Activated T-cell treated with anti-CD3 and anti-CD28 coated beads, Interleukin-2, amount 50 U/mL, for 4 hours (primary cell): ENCODE results near the gene AP2A2. TPM values are rescaled to one million over a fixed set of nuclear protein-coding genes. Genes with fewer than 3 reads are reported as not detected.
"Not testable (repeated sequence)": the region's sequence is repeated elsewhere in the genome, so short reads cannot be mapped to it uniquely, and the experiment has no call there.

Experiments used
- ATAC-seq, 2 donors: fragments of 200-7000 bp; cut with Tn5 transposase; one replicate each; pipeline ENCODE4 v1.10.0; 2021
- DNase-seq: peaks from one replicate; pipeline ENCODE4 v3.0.0-alpha.2; 2020
- H3K27me3 Mint-ChIP-seq: one replicate; pipeline ENCODE4 v1.8.0; 2021; ENCODE audit warnings: low read depth, mixed read lengths
- H3K36me3 Mint-ChIP-seq: one replicate; pipeline ENCODE4 v1.8.0; 2022; ENCODE audit warnings: mixed read lengths; ENCODE audit not compliant: insufficient read depth
- H3K4me1 Mint-ChIP-seq: one replicate; pipeline ENCODE4 v1.8.0; 2021; ENCODE audit warnings: low read depth, mixed read lengths
- H3K4me3 Mint-ChIP-seq: one replicate; pipeline ENCODE4 v1.8.0; 2021; ENCODE audit warnings: mild to moderate bottlenecking, moderate library complexity, mixed read lengths
- H3K9me3 Mint-ChIP-seq: one replicate; pipeline ENCODE4 v1.8.0; 2021; ENCODE audit warnings: mixed read lengths
- total RNA-seq, 3 donors: library from RNA; stranded (reverse); gene quantifications; one replicate each; pipeline ENCODE4 v1.2.1, GENCODE V29; 2021

Gene AP2A2
- total RNA-seq, 3 donors from 2014 or later = 30.4 to 41.7 (median 38.0) TPM

GRCh38 chr11:961921-962320 lies 36.3 kb downstream of the AP2A2 start:
- Mint-ChIP-seq H3K4me3 (no peak overlapping the region), H3K36me3 (peaks cover 23% of the 10 kb centered on the region), H3K9me3 (no peaks in the 10 kb centered on the region), H3K27me3 (no peaks in the 10 kb centered on the region), H3K4me1 (peaks cover 14% of the 10 kb centered on the region)
- DNase-seq = no peak
- ATAC-seq = no peak

DNA sequence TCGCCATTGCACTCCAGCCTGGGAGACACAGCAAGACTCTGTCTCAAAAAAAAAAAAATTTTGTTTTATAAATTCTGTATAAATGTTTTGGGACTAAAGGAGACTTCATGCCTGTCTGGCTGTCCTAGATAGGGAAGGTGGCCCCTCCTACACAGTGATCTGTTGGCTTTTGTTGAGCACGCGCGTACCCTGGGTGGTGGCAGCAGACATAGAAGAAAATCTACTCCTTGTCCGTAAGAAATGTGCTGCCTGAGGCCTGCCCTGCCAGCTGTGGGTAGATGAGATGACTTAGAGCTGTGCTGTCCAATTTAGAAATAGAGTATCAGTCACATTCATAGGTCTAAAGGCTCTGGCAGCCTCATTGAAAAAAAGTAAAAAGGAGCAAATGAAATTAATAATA lies 37.0 kb downstream of the AP2A2 start:
- no peak for ATAC-seq
- Mint-ChIP-seq H3K4me3 (no peak overlapping the region), H3K27me3 (no peaks in the 10 kb centered on the region), H3K36me3 (peaks cover 22% of the 10 kb centered on the region), H3K9me3 (no peaks in the 10 kb centered on the region), H3K4me1 (peaks cover 14% of the 10 kb centered on the region)
- no peak for DNase-seq

DNA sequence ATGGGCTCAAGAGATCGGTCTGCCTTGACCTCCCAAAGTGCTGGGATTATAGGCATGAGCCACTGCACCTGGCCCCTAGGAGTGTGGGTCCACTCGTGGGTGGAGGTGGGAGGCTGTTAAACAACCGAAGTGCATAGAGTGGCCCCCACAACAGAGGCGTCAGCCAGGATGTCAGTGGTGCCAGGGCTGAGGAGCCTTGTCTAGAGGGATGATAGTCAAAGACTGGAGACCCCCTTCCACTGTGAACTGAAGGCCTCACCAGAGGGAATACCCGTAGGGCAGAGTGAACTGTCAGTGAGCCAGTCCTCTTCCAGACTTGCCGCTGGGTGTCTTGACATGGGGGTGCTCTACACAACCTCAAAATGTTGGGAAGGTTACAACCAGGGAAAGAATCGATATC lies 38.2 kb downstream of the AP2A2 start:
- no peak for DNase-seq
- Mint-ChIP-seq H3K4me3 (no peak overlapping the region), H3K9me3 (no peaks in the 10 kb centered on the region), H3K27me3 (no peaks in the 10 kb centered on the region), H3K36me3 (peaks cover 13% of the 10 kb centered on the region), H3K4me1 (peaks cover 19% of the 10 kb centered on the region)
- ATAC-seq = no peak

DNA sequence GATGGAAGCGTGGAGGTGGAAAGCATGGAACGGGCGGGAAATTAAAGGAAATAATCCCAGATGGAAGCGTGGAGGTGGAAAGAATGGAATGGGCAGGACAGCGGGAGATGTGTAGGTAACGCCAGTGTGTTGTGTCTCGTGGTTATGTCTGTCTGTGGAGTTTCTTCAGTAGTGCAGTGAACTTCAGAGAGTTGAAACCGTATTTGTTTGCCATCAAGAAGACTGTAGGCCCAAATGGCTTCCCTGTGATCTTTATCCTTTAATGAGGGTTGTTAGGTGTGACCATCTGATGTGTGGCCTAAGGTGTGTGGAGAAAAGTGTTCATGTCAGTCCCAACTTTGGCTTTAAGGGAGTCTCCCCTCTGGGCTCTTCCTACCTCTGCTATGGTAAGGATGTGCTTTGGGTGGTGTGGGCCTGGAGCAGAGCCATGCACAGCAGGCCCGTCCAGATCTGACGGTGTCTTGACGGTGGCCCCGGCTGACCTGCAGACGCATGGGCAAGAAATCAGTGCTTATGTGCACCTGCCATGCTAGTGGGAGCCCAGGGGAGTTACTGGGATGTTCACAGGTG lies 39.6 kb downstream of the AP2A2 start:
- H3K27me3 Mint-ChIP-seq = no peaks in the 10 kb centered on the region
- DNase-seq (no peak), ATAC-seq (no peak)
- no peaks in the 10 kb centered on the region for H3K9me3 Mint-ChIP-seq
- peaks cover 30% of the 10 kb centered on the region for H3K4me1 Mint-ChIP-seq
- H3K4me3 Mint-ChIP-seq = no peak overlapping the region
- H3K36me3 Mint-ChIP-seq = peaks cover 16% of the 10 kb centered on the region

- DNase-seq (no peak), ATAC-seq (no peak)
- Mint-ChIP-seq H3K4me1 (peaks cover 43% of the 10 kb centered on the region), H3K27me3 (no peaks in the 10 kb centered on the region), H3K4me3 (no peak overlapping the region), H3K9me3 (no peaks in the 10 kb centered on the region), H3K36me3 (peaks cover 21% of the 10 kb centered on the region)
Observed at GRCh38 chr11:967995-968751, 42.5 kb downstream of the AP2A2 start.

DNA sequence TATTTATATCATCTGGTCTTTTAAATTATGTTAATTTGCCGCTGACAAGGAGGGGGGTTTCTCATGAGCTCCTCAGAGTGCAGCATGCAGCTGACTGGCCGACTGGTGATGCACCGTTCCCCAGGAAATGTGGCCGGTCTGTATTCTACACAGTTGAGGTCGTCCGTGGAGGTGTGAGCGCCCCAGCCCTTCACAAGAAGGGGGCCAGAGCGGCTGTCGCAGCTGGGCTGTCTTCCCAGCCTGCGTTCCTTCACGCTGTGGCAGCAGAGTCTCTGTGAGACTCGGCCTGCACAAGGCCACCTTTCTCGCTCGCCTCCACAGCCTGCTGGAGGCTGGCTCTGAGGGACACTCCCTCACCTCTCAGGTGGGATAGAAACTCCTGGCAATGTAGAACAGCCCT lies 43.2 kb downstream of the AP2A2 start:
- no peak for ATAC-seq

GRCh38 chr11:969651-970205 lies 44.1 kb downstream of the AP2A2 start:
- no peaks in the 10 kb centered on the region for H3K9me3 Mint-ChIP-seq
- H3K4me1 Mint-ChIP-seq = peaks cover 43% of the 10 kb centered on the region
- peak overlapping the region; percentile 27 for H3K4me3 Mint-ChIP-seq
- no peak for DNase-seq
- H3K27me3 Mint-ChIP-seq = no peaks in the 10 kb centered on the region
- ATAC-seq = no peak
- H3K36me3 Mint-ChIP-seq = peaks cover 18% of the 10 kb centered on the region

More for the DNA sequence above, 43.2 kb downstream of the AP2A2 start:
- Mint-ChIP-seq H3K27me3 (no peaks in the 10 kb centered on the region), H3K9me3 (no peaks in the 10 kb centered on the region), H3K36me3 (peaks cover 23% of the 10 kb centered on the region), H3K4me3 (no peak overlapping the region), H3K4me1 (peaks cover 43% of the 10 kb centered on the region)
- DNase-seq = no peak

- H3K9me3 Mint-ChIP-seq = no peaks in the 10 kb centered on the region
- DNase-seq (no peak), ATAC-seq (peak; percentile 46 to 63)
- peaks cover 22% of the 10 kb centered on the region for H3K36me3 Mint-ChIP-seq
- peak overlapping the region; percentile 27 for H3K4me3 Mint-ChIP-seq
- no peaks in the 10 kb centered on the region for H3K27me3 Mint-ChIP-seq
- H3K4me1 Mint-ChIP-seq = peaks cover 40% of the 10 kb centered on the region
Observed at GRCh38 chr11:970319-970871, 44.7 kb downstream of the AP2A2 start.

DNA sequence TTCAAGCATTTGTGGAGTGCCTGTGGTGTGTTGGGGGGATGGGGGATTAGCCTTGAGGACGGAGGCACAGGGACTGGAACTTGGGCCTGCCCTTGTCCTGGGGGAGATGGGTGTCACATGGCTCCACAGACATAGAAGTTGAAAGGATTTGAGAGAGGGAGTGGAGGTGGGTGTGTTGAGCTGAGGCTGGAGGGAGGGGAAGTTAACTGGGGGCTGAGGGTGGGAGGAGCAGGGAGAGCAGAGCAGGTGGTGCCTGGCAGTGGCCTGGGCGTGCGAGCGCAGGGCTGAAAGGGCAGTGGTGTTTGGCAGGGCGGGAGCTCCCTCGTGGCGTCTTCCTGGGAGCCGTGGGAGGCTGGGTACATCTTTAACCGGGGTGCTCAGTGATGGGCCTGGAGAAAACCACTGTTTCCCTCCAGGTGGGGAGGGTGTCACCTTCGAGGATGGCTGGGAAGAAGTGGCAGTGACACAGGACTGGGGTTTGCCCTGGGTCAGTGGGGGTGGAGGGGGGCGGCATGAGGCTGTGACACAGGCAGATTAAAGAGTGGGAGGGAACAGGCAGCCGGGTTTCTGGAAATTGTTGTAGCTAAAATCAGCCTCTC lies 45.5 kb downstream of the AP2A2 start:
- Mint-ChIP-seq H3K36me3 (peaks cover 22% of the 10 kb centered on the region), H3K27me3 (no peaks in the 10 kb centered on the region), H3K4me1 (peaks cover 38% of the 10 kb centered on the region), H3K9me3 (no peaks in the 10 kb centered on the region), H3K4me3 (no peak overlapping the region)
- DNase-seq (no peak), ATAC-seq (no peak)

DNA sequence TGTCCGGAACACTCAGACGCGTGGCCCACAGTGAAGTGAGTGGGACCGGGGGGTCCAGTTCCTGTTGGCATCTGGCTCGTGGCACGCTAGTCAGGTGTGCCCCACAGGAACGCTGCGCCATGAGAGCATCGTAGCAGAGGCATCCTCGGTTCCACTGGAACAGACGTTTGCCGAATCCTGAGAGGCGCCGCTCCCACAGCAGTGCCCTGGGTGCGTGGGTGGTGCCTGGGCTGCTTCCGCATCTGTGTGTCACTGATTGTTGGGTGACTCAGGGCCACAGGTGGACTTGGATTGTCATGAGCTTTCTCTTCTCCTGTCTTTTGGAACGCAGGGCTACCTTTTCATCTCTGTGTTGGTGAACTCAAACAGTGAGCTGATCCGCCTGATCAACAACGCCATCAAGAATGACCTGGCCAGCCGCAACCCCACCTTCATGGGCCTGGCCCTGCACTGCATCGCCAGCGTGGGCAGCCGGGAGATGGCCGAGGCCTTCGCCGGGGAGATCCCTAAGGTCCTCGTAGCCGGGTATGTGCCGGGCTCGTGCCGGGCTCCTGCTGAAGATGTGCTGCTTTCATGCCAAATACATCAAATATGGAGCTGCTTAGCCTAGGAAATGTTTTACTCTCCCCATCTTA lies 46.2 kb downstream of the AP2A2 start:
- H3K4me1 Mint-ChIP-seq = peaks cover 33% of the 10 kb centered on the region
- DNase-seq = no peak
- ATAC-seq = no peak
- peaks cover 22% of the 10 kb centered on the region for H3K36me3 Mint-ChIP-seq
- H3K27me3 Mint-ChIP-seq = no peaks in the 10 kb centered on the region
- no peak overlapping the region for H3K4me3 Mint-ChIP-seq
- H3K9me3 Mint-ChIP-seq = no peaks in the 10 kb centered on the region

GRCh38 chr11:972523-973211 lies 47.0 kb downstream of the AP2A2 start:
- H3K36me3 Mint-ChIP-seq = peaks cover 22% of the 10 kb centered on the region
- ATAC-seq (no peak), DNase-seq (no peak)
- no peak overlapping the region for H3K4me3 Mint-ChIP-seq
- no peaks in the 10 kb centered on the region for H3K27me3 Mint-ChIP-seq
- peaks cover 33% of the 10 kb centered on the region for H3K4me1 Mint-ChIP-seq
- H3K9me3 Mint-ChIP-seq = no peaks in the 10 kb centered on the region

DNA sequence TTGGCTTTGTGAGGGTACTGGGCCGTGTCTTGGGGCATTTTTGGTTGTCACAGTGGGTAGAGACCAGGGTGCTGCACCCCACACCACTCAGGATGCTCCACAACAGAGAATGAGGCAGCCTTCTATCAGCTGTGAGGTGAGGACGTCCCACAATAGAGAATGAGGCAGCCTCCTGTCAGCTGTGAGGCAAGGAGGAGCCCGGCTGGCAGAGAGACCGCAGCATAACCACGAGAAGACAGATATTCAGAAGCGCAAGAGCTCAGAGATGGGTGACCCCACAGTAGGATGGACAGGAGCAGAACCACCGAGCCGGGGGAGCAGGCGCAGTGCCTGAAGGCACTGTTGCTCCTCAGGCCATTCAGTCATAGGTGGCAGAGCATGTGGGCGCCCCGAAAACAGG lies 47.6 kb downstream of the AP2A2 start:
- DNase-seq (no peak), ATAC-seq (no peak)
- no peaks in the 10 kb centered on the region for H3K27me3 Mint-ChIP-seq
- no peaks in the 10 kb centered on the region for H3K9me3 Mint-ChIP-seq
- no peak overlapping the region for H3K4me3 Mint-ChIP-seq
- peaks cover 22% of the 10 kb centered on the region for H3K36me3 Mint-ChIP-seq
- peaks cover 32% of the 10 kb centered on the region for H3K4me1 Mint-ChIP-seq

GRCh38 chr11:975376-975775 lies 49.7 kb downstream of the AP2A2 start:
- ATAC-seq = not testable (repeated sequence)

DNA sequence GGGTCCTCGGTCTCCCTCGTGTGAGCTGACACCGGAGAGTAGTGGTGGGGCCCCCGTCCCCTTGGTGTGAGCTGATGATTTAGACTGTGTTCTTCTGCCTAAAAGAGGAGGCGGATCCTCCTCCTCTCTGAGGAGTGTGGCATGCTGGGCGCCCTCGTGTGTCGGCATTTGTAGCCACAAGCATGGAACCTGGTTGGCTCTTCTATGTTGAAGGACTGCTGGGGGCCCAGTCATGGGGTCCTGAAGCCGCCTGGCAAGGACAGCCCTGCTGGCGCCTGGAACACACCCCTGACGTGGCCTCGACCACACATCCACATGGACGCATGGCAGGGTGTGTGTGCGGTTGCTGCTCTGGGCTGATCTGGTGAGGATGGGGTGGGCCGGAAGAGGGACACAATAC lies 50.2 kb downstream of the AP2A2 start:
- no peaks in the 10 kb centered on the region for H3K27me3 Mint-ChIP-seq
- H3K9me3 Mint-ChIP-seq = no peaks in the 10 kb centered on the region
- peaks cover 23% of the 10 kb centered on the region for H3K36me3 Mint-ChIP-seq
- DNase-seq (no peak), ATAC-seq (no peak)
- no peak overlapping the region for H3K4me3 Mint-ChIP-seq
- peaks cover 12% of the 10 kb centered on the region for H3K4me1 Mint-ChIP-seq

More at GRCh38 chr11:975376-975775, 49.7 kb downstream of the AP2A2 start:
- not testable (repeated sequence) for H3K4me3 Mint-ChIP-seq, DNase-seq, H3K9me3 Mint-ChIP-seq, H3K27me3 Mint-ChIP-seq
- H3K4me1 Mint-ChIP-seq = peaks cover 16% of the 10 kb centered on the region
- H3K36me3 Mint-ChIP-seq = peaks cover 23% of the 10 kb centered on the region
